OCI-LY1 (cell line): Measurements from ENCODE around the gene B4GALT6.

Experiments used
- H2AFZ ChIP-seq: fragments of 200-600 bp; sonication (generic), shearing (Covaris generic); 2 replicates; pipeline ENCODE4 v1.6.0; 2014; ENCODE audit warnings: antibody characterized with exemption, mild to moderate bottlenecking, low read length
- H3F3A ChIP-seq: fragments of 200-600 bp; sonication (generic), shearing (Covaris generic); 2 replicates; pipeline ENCODE4 v1.6.0; 2014; ENCODE audit warnings: mild to moderate bottlenecking, antibody characterized with exemption, low read length, moderate library complexity; ENCODE audit not compliant: insufficient read depth
- H3K27ac ChIP-seq: fragments of 200-600 bp; sonication (generic); 2 replicates; pipeline ENCODE4 v1.5.1; 2014; ENCODE audit warnings: low read length, mixed run types, mild to moderate bottlenecking, low read depth; ENCODE audit not compliant: poor library complexity, severe bottlenecking
- H3K27me3 ChIP-seq: fragments of 200-600 bp; sonication (generic); 2 replicates; pipeline ENCODE4 v1.6.0; 2014; ENCODE audit warnings: antibody characterized with exemption, mild to moderate bottlenecking, low read length, moderate library complexity; ENCODE audit not compliant: insufficient read depth
- H3K36me3 ChIP-seq: fragments of 200-600 bp; sonication (generic); 2 replicates; pipeline ENCODE4 v1.6.1; 2014; ENCODE audit warnings: mild to moderate bottlenecking, antibody characterized with exemption, low read length, moderate library complexity, mixed read lengths; ENCODE audit not compliant: insufficient read depth
- H3K4me1 ChIP-seq: fragments of 200-600 bp; sonication (generic); 2 replicates; pipeline ENCODE4 v1.5.1; 2014; ENCODE audit warnings: mild to moderate bottlenecking, low read length, moderate library complexity; ENCODE audit not compliant: insufficient read depth, severe bottlenecking
- H3K4me2 ChIP-seq: fragments of 200-600 bp; sonication (generic), shearing (Covaris generic); 2 replicates; pipeline ENCODE4 v1.6.1; 2014; ENCODE audit warnings: low read length
- H3K4me3 ChIP-seq: fragments of 200-600 bp; sonication (generic); 2 replicates; pipeline ENCODE4 v1.5.1; 2014; ENCODE audit warnings: low read length, low read depth, mild to moderate bottlenecking, mixed read lengths; ENCODE audit not compliant: poor library complexity, severe bottlenecking
- H3K79me2 ChIP-seq: fragments of 200-600 bp; shearing (Covaris generic); 2 replicates; pipeline ENCODE4 v1.6.1; 2016; ENCODE audit warnings: mixed run types, low read length, mixed read lengths; ENCODE audit not compliant: insufficient read depth
- H3K9ac ChIP-seq: fragments of 200-600 bp; sonication (generic), shearing (Covaris generic); 2 replicates; pipeline ENCODE4 v1.6.1; 2014; ENCODE audit warnings: mild to moderate bottlenecking, low read length, mixed read lengths
- H3K9me2 ChIP-seq: fragments of 200-600 bp; sonication (generic), shearing (Covaris generic); 2 replicates; pipeline ENCODE4 v1.6.1; 2014; ENCODE audit warnings: low read depth, mild to moderate bottlenecking, low read length, mixed read lengths
- H3K9me3 ChIP-seq: fragments of 200-600 bp; shearing (Covaris generic); 2 replicates; pipeline ENCODE4 v1.6.1; 2014; ENCODE audit warnings: low read length, mixed read lengths
- H4K20me1 ChIP-seq: fragments of 200-600 bp; sonication (generic), shearing (Covaris generic); 2 replicates; pipeline ENCODE4 v1.6.0; 2016; ENCODE audit warnings: mild to moderate bottlenecking, low read length; ENCODE audit not compliant: insufficient read depth
- EZH2 ChIP-seq: fragments of 200-600 bp; sonication (generic), shearing (Covaris generic); IDR thresholded peaks from 2 replicates; pipeline ENCODE4 v1.8.0; 2017; ENCODE audit warnings: borderline replicate concordance, mixed run types, mild to moderate bottlenecking, antibody characterized with exemption, low read length, moderate library complexity, mixed read lengths
- TF ChIP-seq, protein P1 (sequence below): fragments of 200-600 bp; sonication (generic), shearing (Covaris generic); IDR thresholded peaks from 2 replicates; pipeline ENCODE4 v1.5.1; 2017; ENCODE audit warnings: mild to moderate bottlenecking, antibody characterized with exemption, low read length, moderate library complexity, mixed read lengths

The B4GALT6 gene

DNA sequence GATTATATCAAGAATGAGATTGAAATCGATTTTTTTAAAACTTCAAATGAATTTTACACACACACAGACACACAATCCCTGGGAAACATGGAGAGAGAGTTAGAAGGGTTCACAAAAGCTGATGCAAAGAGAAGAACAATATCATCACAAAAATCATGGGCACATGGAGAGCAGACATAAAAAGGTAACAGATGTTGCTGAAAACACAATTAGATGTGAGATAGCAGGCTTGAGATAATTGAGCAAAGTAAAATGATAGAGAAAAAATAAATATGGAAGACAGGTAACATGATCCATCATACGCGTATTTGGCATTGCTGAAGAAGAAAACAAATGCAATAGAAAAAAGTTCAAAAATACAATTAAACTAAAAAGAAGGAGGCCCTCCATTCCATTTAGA is 11.6 kb upstream of the B4GALT6 start:
- Histone ChIP-seq H2AFZ (no peak overlapping the region), H4K20me1 (no peaks in the 10 kb centered on the region), H3K9ac (no peak overlapping the region), H3K9me3 (no peaks in the 10 kb centered on the region), H3K27ac (no peak overlapping the region), H3K4me1 (no peaks in the 10 kb centered on the region), H3K9me2 (no peaks in the 10 kb centered on the region), H3F3A (no peaks in the 10 kb centered on the region), H3K27me3 (no peaks in the 10 kb centered on the region), H3K4me2 (no peak overlapping the region), H3K4me3 (no peak overlapping the region), H3K36me3 (no peaks in the 10 kb centered on the region), H3K79me2 (no peaks in the 10 kb centered on the region)
- TF ChIP-seq, protein P1, sequence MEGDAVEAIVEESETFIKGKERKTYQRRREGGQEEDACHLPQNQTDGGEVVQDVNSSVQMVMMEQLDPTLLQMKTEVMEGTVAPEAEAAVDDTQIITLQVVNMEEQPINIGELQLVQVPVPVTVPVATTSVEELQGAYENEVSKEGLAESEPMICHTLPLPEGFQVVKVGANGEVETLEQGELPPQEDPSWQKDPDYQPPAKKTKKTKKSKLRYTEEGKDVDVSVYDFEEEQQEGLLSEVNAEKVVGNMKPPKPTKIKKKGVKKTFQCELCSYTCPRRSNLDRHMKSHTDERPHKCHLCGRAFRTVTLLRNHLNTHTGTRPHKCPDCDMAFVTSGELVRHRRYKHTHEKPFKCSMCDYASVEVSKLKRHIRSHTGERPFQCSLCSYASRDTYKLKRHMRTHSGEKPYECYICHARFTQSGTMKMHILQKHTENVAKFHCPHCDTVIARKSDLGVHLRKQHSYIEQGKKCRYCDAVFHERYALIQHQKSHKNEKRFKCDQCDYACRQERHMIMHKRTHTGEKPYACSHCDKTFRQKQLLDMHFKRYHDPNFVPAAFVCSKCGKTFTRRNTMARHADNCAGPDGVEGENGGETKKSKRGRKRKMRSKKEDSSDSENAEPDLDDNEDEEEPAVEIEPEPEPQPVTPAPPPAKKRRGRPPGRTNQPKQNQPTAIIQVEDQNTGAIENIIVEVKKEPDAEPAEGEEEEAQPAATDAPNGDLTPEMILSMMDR, result no peak
- no peak for TF ChIP-seq EZH2

DNA sequence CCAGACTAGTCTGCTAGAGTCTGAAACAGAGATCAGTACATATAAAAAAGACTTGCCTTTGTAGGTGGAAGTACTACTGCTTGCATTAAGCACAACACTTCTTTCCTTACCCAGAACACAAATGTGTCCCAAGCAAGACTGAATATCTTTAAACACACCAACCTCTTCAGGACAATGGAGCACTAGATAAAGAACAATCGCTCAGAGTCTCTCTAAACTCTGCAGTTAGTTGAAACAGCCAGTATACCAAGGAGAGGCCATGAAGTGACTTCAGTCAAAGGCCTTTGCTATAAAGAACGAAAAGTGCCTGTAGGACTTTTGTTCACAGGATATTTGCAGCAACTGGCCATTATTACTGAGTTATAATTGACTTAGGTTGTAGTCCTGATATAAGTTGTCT is 9.9 kb upstream of the B4GALT6 start:
- no peaks in the 10 kb centered on the region for H3K9me3 ChIP-seq
- no peaks in the 10 kb centered on the region for H3K36me3 ChIP-seq
- no peak overlapping the region for H2AFZ ChIP-seq
- no peaks in the 10 kb centered on the region for H3K4me1 ChIP-seq
- H3K27me3 ChIP-seq, result no peaks in the 10 kb centered on the region
- H3K9ac ChIP-seq, result no peak overlapping the region
- no peaks in the 10 kb centered on the region for H4K20me1 ChIP-seq
- no peaks in the 10 kb centered on the region for H3K9me2 ChIP-seq
- H3K4me2 ChIP-seq, result no peak overlapping the region
- no peak for TF ChIP-seq EZH2
- TF ChIP-seq, protein P1, result no peak
- no peaks in the 10 kb centered on the region for H3K79me2 ChIP-seq
- H3K27ac ChIP-seq, result no peak overlapping the region
- no peak overlapping the region for H3K4me3 ChIP-seq
- no peaks in the 10 kb centered on the region for H3F3A ChIP-seq

DNA sequence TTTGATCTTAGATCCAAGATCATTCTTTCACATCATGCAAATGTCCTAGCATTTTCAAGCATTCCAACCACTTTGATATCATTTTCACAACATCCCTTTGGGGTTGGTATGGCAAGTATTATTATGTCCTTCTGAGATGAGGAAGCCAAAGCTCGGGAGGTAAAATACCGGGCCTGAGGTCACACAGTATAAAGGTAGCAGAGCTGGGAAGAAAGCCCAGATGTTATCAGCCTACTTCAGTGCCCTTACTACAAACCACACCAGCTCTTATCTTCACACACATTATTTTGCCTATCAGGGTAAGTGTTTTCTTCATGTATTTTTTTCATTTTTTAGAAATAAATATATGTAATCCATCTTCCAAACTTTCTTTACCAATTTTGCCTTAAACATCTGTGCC is 4.2 kb upstream of the B4GALT6 start:
- Histone ChIP-seq H2AFZ (no peak overlapping the region), H3K79me2 (no peaks in the 10 kb centered on the region), H3K27ac (no peak overlapping the region), H3K4me2 (no peak overlapping the region), H3K36me3 (no peaks in the 10 kb centered on the region), H4K20me1 (no peaks in the 10 kb centered on the region), H3F3A (no peaks in the 10 kb centered on the region), H3K9me2 (no peaks in the 10 kb centered on the region), H3K9ac (no peak overlapping the region), H3K9me3 (no peaks in the 10 kb centered on the region), H3K27me3 (no peaks in the 10 kb centered on the region; the same call in 1 of the 2 replicates), H3K4me3 (no peak overlapping the region), H3K4me1 (no peaks in the 10 kb centered on the region)
- TF ChIP-seq, protein P1, result no peak
- TF ChIP-seq EZH2, result no peak
